NB4 (cell line): ENCODE measurements around the gene KDM4B.
"Not testable (repeated sequence)": the region's sequence is repeated elsewhere in the genome, so short reads cannot be mapped to it uniquely, and the experiment has no call there.

Source experiments
- DNase-seq: peaks from one replicate; pipeline ENCODE4 v3.0.0; 2010; ENCODE audit warnings: low read depth
- H3K4me3 ChIP-seq: one replicate; pipeline ENCODE4 v1.5.1; 2011; ENCODE audit warnings: mild to moderate bottlenecking, low read depth, low read length, moderate library complexity
- MYC ChIP-seq: IDR thresholded peaks from 2 replicates; pipeline ENCODE4 v1.6.1; 2011; ENCODE audit warnings: low read depth, low read length
- POLR2A ChIP-seq: IDR thresholded peaks from 2 replicates; pipeline ENCODE4 v1.6.1; 2011; ENCODE audit warnings: mild to moderate bottlenecking; ENCODE audit not compliant: insufficient read length; ENCODE audit errors: extremely low read depth
- TF ChIP-seq, protein P1 (sequence below): IDR thresholded peaks from one replicate; pipeline ENCODE4 v1.5.1; 2012; ENCODE audit warnings: low read depth, low read length
- TF ChIP-seq, protein P2 (sequence below): IDR thresholded peaks from 2 replicates; pipeline ENCODE4 v1.6.1; 2011; ENCODE audit warnings: low read depth, low read length

The KDM4B gene

DNA sequence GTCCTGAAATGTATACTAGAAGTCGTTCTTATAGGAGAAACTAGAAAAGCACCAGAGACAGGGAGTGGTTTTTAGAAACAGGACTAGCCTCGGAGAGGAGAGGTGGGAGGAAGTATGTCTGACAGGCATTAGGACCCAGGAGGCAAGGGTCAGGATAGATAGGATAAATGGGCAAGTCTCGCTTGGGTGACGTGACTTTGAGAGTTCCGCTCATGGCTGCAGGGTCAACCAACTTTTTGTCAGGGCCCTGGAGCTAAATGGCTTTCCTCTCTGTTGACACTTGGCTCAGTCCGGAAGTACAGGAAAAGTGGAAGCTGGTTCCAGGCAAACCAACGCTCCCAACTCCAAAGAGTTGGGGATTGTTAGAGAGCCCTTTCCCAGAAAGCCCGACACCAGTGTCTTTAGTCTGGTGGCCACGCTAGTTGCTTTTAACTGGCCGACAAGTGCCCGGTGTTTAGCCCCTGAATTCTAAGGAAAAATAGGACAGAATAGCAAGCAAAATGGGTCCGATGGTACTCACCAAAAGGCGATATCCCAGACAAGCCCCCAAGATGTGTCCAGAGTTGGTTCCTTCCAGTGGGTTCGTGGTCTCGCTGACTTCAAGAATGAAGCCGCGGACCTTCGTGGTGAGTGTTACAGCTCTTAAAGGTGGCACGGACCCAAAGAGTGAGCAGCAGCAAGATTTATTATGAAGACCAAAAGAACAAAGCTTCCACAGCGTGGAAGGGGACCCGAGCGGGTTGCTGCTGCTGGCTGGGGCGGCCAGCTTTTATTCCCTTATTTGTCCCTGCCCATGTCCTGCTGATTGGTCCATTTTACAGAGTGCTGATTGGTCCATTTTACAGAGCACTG is 196.2 kb downstream of the KDM4B start:
- not testable (repeated sequence) for H3K4me3 ChIP-seq, DNase-seq

DNA sequence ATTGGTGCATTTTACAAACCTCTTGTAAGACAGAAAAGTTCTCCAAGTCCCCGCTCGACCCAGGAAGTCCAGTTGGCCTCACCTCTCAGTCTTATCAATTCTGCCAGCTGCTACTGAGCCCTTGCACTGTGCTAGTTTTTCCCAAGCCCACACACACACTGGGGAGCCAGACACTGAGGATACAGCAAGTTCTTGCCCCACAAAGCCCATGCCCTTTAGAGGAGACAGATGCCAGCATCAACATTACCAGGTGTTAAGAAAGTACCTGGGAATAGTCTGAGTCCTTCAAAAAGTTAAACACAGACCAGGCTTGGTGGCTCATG is 196.7 kb downstream of the KDM4B start:
- no peak for DNase-seq
- TF ChIP-seq, protein P1, sequence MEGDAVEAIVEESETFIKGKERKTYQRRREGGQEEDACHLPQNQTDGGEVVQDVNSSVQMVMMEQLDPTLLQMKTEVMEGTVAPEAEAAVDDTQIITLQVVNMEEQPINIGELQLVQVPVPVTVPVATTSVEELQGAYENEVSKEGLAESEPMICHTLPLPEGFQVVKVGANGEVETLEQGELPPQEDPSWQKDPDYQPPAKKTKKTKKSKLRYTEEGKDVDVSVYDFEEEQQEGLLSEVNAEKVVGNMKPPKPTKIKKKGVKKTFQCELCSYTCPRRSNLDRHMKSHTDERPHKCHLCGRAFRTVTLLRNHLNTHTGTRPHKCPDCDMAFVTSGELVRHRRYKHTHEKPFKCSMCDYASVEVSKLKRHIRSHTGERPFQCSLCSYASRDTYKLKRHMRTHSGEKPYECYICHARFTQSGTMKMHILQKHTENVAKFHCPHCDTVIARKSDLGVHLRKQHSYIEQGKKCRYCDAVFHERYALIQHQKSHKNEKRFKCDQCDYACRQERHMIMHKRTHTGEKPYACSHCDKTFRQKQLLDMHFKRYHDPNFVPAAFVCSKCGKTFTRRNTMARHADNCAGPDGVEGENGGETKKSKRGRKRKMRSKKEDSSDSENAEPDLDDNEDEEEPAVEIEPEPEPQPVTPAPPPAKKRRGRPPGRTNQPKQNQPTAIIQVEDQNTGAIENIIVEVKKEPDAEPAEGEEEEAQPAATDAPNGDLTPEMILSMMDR, result no peak
- no peak for TF ChIP-seq POLR2A
- TF ChIP-seq MYC, result no peak

DNA sequence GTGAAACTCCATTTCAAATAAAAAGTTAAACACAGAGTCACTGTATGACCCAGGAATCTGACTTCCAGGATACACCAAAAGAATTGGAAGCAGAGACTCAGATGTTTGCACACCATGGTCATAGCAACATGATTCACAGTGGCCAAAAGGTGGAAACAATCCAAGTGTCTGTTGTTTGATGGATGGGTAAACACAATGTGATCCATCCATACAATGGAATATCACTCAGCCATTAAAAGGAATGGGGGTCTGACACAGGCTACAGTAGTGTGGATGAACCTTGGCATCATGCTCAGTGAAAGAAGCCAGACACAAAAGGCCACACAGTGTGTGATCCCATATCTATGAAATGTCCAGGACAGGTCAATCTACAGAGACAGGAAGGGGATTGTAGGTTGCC is 197.3 kb downstream of the KDM4B start:
- TF ChIP-seq, protein P2, sequence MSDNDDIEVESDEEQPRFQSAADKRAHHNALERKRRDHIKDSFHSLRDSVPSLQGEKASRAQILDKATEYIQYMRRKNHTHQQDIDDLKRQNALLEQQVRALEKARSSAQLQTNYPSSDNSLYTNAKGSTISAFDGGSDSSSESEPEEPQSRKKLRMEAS, result no peak
- TF ChIP-seq, protein P1, result no peak
- TF ChIP-seq POLR2A, result no peak
- no peak for TF ChIP-seq MYC
- no peak overlapping the region for H3K4me3 ChIP-seq
- no peak for DNase-seq

More for the DNA sequence above, 196.7 kb downstream of the KDM4B start:
- no peak overlapping the region for H3K4me3 ChIP-seq

DNA sequence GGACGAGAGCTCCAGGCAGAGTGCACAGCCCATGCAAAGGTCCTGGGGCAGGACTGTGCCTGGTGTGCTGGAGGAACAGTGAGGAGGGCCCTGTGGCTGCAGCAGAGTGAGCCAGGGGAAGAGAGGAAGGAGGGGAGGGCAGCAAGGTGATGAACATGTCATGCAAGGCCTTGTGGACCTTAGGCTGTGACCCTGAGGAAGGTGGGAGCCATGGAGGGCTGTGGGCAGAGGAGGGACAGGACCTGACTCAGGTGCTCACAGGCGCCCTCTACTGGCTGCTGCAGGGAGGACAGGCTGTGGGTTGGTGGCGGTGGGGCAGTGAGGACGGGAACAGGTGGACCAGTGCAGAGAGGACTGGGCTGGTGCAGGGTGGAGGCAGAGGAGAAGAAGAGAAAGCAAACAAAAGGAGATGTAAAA is 201.4 kb downstream of the KDM4B start:
- no peak overlapping the region for H3K4me3 ChIP-seq
- DNase-seq, result peak; percentile 45
- TF ChIP-seq MYC (no peak), POLR2A (no peak)
- TF ChIP-seq, protein P1, result peak; percentile 60

DNA sequence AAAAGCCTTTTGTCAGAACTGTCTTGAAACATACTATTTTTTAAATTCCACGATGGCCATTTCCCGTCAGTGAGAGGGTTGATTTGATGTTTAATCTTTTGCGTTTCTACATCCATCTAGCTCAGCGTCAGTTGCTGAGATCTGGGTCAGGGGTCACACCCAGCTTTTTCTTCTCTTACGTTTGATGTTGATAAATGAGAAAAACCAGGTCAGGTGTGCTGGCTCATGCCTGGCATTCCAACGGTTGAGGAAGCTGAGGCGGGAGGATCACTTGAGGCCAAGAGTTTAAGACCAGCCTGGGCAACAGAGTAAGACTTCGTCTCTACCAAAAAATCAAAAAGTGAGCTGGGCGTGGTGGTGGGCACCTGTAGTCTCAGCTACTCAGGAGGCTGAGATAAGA is 202.8 kb downstream of the KDM4B start:
- TF ChIP-seq POLR2A (no peak), MYC (no peak)
- TF ChIP-seq, protein P1, result no peak
- TF ChIP-seq, protein P2, result no peak
- no peak for DNase-seq
- H3K4me3 ChIP-seq, result no peak overlapping the region

DNA sequence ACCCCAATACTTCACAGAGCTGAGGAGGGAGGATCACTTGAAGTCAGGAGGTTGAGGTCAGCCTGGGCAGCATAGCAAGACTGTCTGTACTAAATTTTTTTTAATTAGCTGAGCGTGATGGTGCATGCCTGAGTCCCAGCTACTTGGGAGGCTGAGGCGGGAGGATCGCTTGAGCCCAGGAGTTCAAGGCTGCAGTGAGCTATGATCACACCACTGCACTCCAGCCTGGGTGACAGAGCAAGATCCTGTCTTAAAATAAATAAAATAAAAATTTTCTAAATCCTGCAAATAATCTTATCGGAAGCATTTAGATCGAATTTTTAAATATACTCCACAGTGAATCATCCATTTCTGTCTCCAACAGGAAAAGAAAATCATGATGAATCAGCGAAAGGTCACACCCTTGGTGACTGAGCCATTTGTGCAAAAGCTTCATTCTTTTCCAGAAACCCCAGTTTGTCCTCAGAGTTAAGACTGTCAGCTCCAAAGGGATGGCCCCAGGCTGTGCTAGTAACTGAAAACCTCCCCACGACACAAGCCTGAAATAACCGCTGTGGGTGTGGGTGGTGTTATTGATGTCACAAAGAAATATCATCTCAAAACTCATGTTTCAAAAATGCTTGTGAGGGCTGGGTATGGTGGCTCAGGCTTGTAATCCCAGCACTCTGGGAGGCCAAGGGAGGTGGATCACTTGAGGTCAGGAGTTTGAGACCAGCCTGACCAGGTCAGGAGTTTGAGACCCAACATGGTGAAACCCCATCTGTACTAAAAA is 204.1 kb downstream of the KDM4B start:
- DNase-seq, result peak; percentile 27
- H3K4me3 ChIP-seq, result no peak overlapping the region
- TF ChIP-seq, protein P1, result no peak
- TF ChIP-seq POLR2A, result no peak
- TF ChIP-seq MYC, result no peak
- TF ChIP-seq, protein P2, result no peak
